Right atrium auricular region (tissue), 2 donors: ENCODE measurements around the gene FAM163B. TPM values are rescaled to one million over a fixed set of nuclear protein-coding genes. Genes with fewer than 3 reads are reported as not detected.

Source experiments
- DNase-seq: peaks from one replicate; pipeline ENCODE4 v3.0.0-alpha.2; 2019; ENCODE audit warnings: low spot score
- H3K27ac ChIP-seq, 2 donors: fragments of 200-600 bp; sonication (generic); 1 replicate in 1 of 2; 2 replicates in 1 of 2; pipeline ENCODE4 v1.5.1; 2016 to 2019
- H3K27me3 ChIP-seq, 2 donors: fragments of 200-600 bp; sonication (generic); one replicate each; pipeline versions ENCODE4 v1.5.1 to v1.6.0; 2017 to 2019
- H3K36me3 ChIP-seq: fragments of 200-600 bp; sonication (generic); one replicate; pipeline ENCODE4 v1.5.1; 2016
- H3K4me1 ChIP-seq, 2 donors: fragments of 200-600 bp; sonication (generic); one replicate each; pipeline versions ENCODE4 v1.5.1 to v1.6.0; 2017 to 2019
- H3K4me3 ChIP-seq, 2 donors: fragments of 200-600 bp; sonication (generic); 1 replicate in 1 of 2; 2 replicates in 1 of 2; pipeline ENCODE4 v1.5.1; 2017 to 2019; ENCODE audit warnings: mild to moderate bottlenecking in 1 of 2, moderate library complexity in 1 of 2
- H3K9me3 ChIP-seq, 2 donors: fragments of 200-600 bp; sonication (generic); one replicate each; pipeline ENCODE4 v1.5.1; 2019
- CTCF ChIP-seq, 2 donors: fragments of 200-600 bp; sonication (generic); IDR thresholded peaks; one replicate each; pipeline ENCODE4 v1.5.1; 2019; ENCODE audit warnings: antibody characterized with exemption in 2 of 2
- total RNA-seq, 2 donors: library from RNA; depleted of rRNA; stranded (reverse); fragments of >200 nt; gene quantifications; one replicate each; pipeline ENCODE4 v1.1.0, GENCODE V29; 2016

Gene FAM163B
- total RNA-seq, 2 donors from 2014 or later: 1.7 TPM; not detected in 1

GRCh38 chr9:133572821-133573361, 36.3 kb downstream of the FAM163B start:
- no peak for DNase-seq
- H3K4me1 ChIP-seq: peaks cover 0 to 36% of the 10 kb centered on the region in 2 donors
- no peaks in the 10 kb centered on the region for H3K27me3 ChIP-seq
- H3K27ac ChIP-seq: peak overlapping the region in 1 of 2 donors; percentile 61
- no peak overlapping the region for H3K4me3 ChIP-seq
- H3K36me3 ChIP-seq: peaks cover 10% of the 10 kb centered on the region
- TF ChIP-seq CTCF (IDR thresholded peaks at IDR 0.05): no peak
- H3K9me3 ChIP-seq: no peaks in the 10 kb centered on the region

- Histone ChIP-seq H3K27me3 (no peaks in the 10 kb centered on the region), H3K4me3 (no peak overlapping the region), H3K9me3 (no peaks in the 10 kb centered on the region), H3K36me3 (peaks cover 10% of the 10 kb centered on the region), H3K27ac (peak overlapping the region in 1 of 2 donors; percentile 61), H3K4me1 (peaks cover 0 to 32% of the 10 kb centered on the region in 2 donors)
- DNase-seq: no peak
- TF ChIP-seq CTCF (IDR thresholded peaks at IDR 0.05): no peak
Measured at GRCh38 chr9:133571896-133572595, 37.1 kb downstream of the FAM163B start.

GRCh38 chr9:133571391-133571890, 37.7 kb downstream of the FAM163B start:
- Histone ChIP-seq H3K36me3 (peaks cover 10% of the 10 kb centered on the region), H3K9me3 (no peaks in the 10 kb centered on the region), H3K4me3 (no peak overlapping the region), H3K27ac (no peak overlapping the region), H3K27me3 (no peaks in the 10 kb centered on the region), H3K4me1 (peaks cover 0 to 26% of the 10 kb centered on the region in 2 donors)
- no peak for TF ChIP-seq CTCF (IDR thresholded peaks at IDR 0.05)
- no peak for DNase-seq

- Histone ChIP-seq H3K4me3 (no peak overlapping the region), H3K27ac (no peak overlapping the region), H3K4me1 (peaks cover 0 to 22% of the 10 kb centered on the region in 2 donors), H3K9me3 (no peaks in the 10 kb centered on the region), H3K36me3 (peaks cover 10% of the 10 kb centered on the region), H3K27me3 (no peaks in the 10 kb centered on the region)
- DNase-seq: no peak
- no peak for TF ChIP-seq CTCF (IDR thresholded peaks at IDR 0.05)
Measured at GRCh38 chr9:133570691-133571080, 38.5 kb downstream of the FAM163B start.

DNA sequence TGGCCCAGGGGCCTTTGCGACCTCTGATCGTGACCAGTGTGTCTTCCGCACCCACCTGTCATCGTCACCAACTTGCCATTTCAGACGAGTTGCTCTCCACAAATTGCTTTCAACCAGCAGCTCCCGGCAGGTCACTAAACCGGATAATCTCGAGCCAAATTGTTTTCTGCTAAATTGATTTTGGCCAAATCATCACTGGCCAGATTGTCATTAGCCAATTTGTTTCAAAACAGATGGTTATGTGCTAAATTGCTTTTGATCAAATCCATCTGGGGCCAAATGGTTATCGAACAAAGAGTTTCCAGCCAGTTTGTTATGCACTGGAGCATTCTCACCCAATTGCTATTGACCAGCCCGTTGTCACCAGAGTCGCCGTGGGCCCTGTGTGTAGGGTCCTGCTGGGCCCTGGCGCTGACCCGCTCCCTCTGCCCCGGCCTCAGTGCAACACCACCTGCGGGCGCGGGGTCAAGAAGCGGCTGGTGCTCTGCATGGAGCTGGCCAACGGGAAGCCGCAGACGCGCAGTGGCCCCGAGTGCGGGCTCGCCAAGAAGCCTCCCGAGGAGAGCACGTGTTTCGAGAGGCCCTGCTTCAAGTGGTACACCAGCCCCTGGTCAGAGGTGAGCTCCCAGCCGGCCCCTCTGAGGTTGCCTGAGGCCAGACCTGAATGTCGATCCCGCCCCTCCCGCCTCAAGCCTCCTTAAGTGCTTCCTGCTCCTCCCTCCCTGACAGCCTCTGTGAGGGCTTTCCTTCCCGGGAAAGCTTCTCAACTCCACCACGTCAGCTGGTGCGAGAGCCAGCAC, 39.1 kb downstream of the FAM163B start:
- Histone ChIP-seq H3K4me3 (no peak overlapping the region), H3K4me1 (peaks cover 0 to 26% of the 10 kb centered on the region in 2 donors), H3K36me3 (peaks cover 10% of the 10 kb centered on the region), H3K27ac (no peak overlapping the region), H3K9me3 (no peaks in the 10 kb centered on the region), H3K27me3 (no peaks in the 10 kb centered on the region)
- DNase-seq: no peak
- TF ChIP-seq CTCF (IDR thresholded peaks at IDR 0.05): no peak
